ENCODE results near the gene FAM240A. TPM values are rescaled to one million over a fixed set of nuclear protein-coding genes. Genes with fewer than 3 reads are reported as not detected.

The FAM240A gene
- total and polyA plus RNA-seq, 2 experiments from 2014 or later: 0.18 TPM; not detected in 1

- ATAC-seq (no peak; the same call in 2 of the 3 replicates), DNase-seq (ENCODE audit: low spot score) (no peak)
- H3K4me3 ChIP-seq: no peak overlapping the region
- H3K4me2 ChIP-seq: no peak overlapping the region
- H3F3A ChIP-seq (replicated peaks; ENCODE audit: low read depth): peaks cover 68% of the 10 kb centered on the region
- H3K9me2 ChIP-seq (ENCODE audit: insufficient read depth): no peaks in the 10 kb centered on the region
- peaks cover 21% of the 10 kb centered on the region; the same call in 1 of the 2 replicates for H4K20me1 ChIP-seq (replicated peaks; ENCODE audit: insufficient read depth)
- peak overlapping the region; percentile 58 for H3K27ac ChIP-seq (ENCODE audit: low read depth)
- Mint-ChIP-seq H3K36me3 (ENCODE audit: low read depth) (peaks cover 100% of the 10 kb centered on the region), H3K4me1 (peaks cover 47% of the 10 kb centered on the region), H3K27me3 (ENCODE audit: insufficient read depth, low read depth, poor library complexity) (peaks cover 44% of the 10 kb centered on the region), H3K27ac (no peak overlapping the region), H3K9me3 (peaks cover 77% of the 10 kb centered on the region), H3K4me3 (no peak overlapping the region)
- peaks cover 32% of the 10 kb centered on the region for H3K4me1 ChIP-seq (ENCODE audit: insufficient read depth)
- TF ChIP-seq POLR2AphosphoS5 (IDR thresholded peaks at IDR 0.05; ENCODE audit: low read depth) (peak; percentile 42), EZH2 (IDR thresholded peaks at IDR 0.05; ENCODE audit: low read depth, unreplicated experiment) (no peak), JUNB (IDR thresholded peaks at IDR 0.05; ENCODE audit: unreplicated experiment) (no peak)
- TF ChIP-seq, protein P1, sequence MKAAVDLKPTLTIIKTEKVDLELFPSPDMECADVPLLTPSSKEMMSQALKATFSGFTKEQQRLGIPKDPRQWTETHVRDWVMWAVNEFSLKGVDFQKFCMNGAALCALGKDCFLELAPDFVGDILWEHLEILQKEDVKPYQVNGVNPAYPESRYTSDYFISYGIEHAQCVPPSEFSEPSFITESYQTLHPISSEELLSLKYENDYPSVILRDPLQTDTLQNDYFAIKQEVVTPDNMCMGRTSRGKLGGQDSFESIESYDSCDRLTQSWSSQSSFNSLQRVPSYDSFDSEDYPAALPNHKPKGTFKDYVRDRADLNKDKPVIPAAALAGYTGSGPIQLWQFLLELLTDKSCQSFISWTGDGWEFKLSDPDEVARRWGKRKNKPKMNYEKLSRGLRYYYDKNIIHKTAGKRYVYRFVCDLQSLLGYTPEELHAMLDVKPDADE (IDR thresholded peaks at IDR 0.05): 0 out of 2 replicates have a peak, but pooled peaks have one; percentile 14
- no peak overlapping the region for H2AFZ ChIP-seq
- H3K27me3 ChIP-seq (ENCODE audit: insufficient read depth): no peaks in the 10 kb centered on the region
- H3K36me3 ChIP-seq (ENCODE audit: insufficient read depth): peaks cover 76% of the 10 kb centered on the region
- H3K79me2 ChIP-seq (replicated peaks; ENCODE audit: insufficient read depth): peaks cover 19% of the 10 kb centered on the region
Measured at GRCh38 chr3:46584598-46585467, 27.5 kb upstream of the FAM240A start.

DNA sequence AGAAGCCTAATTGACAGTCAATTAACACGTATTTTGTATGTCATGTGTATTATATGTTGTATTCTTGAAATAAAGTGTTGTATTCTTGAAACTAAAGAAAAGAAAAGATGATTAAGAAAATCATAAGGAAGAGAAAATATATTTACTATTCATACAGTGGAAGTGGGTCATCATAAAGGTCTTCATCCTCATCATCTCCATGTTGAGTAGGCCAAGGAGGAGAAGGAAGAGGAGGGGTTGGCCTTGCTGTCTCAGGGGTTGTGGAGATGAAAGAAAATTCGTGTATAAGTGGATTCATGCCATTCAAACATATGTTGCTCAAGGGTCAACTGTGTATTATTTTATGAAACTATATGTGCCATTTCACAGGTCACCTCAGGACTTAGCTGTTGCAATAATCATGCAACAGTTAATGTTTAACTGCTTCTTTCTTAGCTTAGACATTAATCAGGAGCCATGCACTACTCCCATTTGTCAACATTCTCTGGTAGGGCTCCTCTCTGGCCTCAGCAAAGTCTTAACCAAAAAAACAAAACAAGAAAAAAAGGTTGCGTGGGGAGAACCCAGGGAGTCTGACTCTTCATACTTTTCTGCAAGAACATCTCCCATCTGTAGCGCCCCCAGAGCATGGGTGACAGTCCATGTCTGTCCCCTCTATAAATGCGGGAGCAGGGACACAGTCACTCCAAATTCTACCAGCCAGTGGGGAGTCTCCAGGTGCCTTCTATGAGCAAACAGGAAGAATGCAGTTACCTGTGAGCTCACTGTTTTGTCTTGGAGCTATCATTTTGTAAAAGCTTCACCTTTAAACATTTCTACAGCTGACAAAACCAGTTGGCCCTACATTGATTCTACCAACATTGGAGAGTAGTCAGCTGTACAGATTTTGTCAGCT is 26.3 kb upstream of the FAM240A start:
- H3K4me1 ChIP-seq (ENCODE audit: insufficient read depth): peaks cover 20% of the 10 kb centered on the region
- Mint-ChIP-seq H3K36me3 (ENCODE audit: low read depth) (peaks cover 100% of the 10 kb centered on the region), H3K27me3 (ENCODE audit: insufficient read depth, low read depth, poor library complexity) (peaks cover 44% of the 10 kb centered on the region)
- TF ChIP-seq STAT1 (IDR thresholded peaks at IDR 0.05; ENCODE audit: unreplicated experiment) (no peak), NANOG (IDR thresholded peaks at IDR 0.05; ENCODE audit: borderline replicate concordance) (no peak), POLR2AphosphoS5 (IDR thresholded peaks at IDR 0.05; ENCODE audit: low read depth) (peak; percentile 44), EZH2phosphoT487 (IDR thresholded peaks at IDR 0.05; ENCODE audit: unreplicated experiment) (no peak), ZNF114 (CRISPR knock-in tag; IDR thresholded peaks at IDR 0.05) (no peak), ZNF331 (CRISPR knock-in tag; IDR thresholded peaks at IDR 0.05; ENCODE audit: low read depth) (no peak)
- TF ChIP-seq, protein P2, sequence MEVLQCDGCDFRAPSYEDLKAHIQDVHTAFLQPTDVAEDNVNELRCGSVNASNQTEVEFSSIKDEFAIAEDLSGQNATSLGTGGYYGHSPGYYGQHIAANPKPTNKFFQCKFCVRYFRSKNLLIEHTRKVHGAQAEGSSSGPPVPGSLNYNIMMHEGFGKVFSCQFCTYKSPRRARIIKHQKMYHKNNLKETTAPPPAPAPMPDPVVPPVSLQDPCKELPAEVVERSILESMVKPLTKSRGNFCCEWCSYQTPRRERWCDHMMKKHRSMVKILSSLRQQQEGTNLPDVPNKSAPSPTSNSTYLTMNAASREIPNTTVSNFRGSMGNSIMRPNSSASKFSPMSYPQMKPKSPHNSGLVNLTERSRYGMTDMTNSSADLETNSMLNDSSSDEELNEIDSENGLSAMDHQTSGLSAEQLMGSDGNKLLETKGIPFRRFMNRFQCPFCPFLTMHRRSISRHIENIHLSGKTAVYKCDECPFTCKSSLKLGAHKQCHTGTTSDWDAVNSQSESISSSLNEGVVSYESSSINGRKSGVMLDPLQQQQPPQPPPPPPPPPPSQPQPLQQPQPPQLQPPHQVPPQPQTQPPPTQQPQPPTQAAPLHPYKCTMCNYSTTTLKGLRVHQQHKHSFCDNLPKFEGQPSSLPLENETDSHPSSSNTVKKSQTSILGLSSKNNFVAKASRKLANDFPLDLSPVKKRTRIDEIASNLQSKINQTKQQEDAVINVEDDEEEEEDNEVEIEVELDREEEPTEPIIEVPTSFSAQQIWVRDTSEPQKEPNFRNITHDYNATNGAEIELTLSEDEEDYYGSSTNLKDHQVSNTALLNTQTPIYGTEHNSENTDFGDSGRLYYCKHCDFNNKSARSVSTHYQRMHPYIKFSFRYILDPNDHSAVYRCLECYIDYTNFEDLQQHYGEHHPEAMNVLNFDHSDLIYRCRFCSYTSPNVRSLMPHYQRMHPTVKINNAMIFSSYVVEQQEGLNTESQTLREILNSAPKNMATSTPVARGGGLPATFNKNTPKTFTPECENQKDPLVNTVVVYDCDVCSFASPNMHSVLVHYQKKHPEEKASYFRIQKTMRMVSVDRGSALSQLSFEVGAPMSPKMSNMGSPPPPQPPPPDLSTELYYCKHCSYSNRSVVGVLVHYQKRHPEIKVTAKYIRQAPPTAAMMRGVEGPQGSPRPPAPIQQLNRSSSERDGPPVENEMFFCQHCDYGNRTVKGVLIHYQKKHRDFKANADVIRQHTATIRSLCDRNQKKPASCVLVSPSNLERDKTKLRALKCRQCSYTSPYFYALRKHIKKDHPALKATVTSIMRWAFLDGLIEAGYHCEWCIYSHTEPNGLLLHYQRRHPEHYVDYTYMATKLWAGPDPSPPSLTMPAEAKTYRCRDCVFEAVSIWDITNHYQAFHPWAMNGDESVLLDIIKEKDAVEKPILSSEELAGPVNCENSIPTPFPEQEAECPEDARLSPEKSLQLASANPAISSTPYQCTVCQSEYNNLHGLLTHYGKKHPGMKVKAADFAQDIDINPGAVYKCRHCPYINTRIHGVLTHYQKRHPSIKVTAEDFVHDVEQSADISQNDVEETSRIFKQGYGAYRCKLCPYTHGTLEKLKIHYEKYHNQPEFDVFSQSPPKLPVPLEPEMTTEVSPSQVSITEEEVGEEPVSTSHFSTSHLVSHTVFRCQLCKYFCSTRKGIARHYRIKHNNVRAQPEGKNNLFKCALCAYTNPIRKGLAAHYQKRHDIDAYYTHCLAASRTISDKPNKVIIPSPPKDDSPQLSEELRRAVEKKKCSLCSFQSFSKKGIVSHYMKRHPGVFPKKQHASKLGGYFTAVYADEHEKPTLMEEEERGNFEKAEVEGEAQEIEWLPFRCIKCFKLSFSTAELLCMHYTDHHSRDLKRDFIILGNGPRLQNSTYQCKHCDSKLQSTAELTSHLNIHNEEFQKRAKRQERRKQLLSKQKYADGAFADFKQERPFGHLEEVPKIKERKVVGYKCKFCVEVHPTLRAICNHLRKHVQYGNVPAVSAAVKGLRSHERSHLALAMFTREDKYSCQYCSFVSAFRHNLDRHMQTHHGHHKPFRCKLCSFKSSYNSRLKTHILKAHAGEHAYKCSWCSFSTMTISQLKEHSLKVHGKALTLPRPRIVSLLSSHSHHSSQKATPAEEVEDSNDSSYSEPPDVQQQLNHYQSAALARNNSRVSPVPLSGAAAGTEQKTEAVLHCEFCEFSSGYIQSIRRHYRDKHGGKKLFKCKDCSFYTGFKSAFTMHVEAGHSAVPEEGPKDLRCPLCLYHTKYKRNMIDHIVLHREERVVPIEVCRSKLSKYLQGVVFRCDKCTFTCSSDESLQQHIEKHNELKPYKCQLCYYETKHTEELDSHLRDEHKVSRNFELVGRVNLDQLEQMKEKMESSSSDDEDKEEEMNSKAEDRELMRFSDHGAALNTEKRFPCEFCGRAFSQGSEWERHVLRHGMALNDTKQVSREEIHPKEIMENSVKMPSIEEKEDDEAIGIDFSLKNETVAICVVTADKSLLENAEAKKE (CRISPR knock-in tag; IDR thresholded peaks at IDR 0.05): peak; percentile 54; the same call in 1 of the 2 replicates

More for the DNA sequence above, 26.3 kb upstream of the FAM240A start:
- H3K4me1 Mint-ChIP-seq: peaks cover 35% of the 10 kb centered on the region
- H3F3A ChIP-seq (replicated peaks; ENCODE audit: low read depth): peaks cover 56% of the 10 kb centered on the region
- peak overlapping the region; percentile 58 for H3K27ac ChIP-seq (ENCODE audit: low read depth)
- H3K27ac Mint-ChIP-seq: peak overlapping the region; percentile 87; the same call in 1 of the 2 replicates
- H4K20me1 ChIP-seq (replicated peaks; ENCODE audit: insufficient read depth): peaks cover 11% of the 10 kb centered on the region; the same call in 1 of the 2 replicates
- H2AFZ ChIP-seq: no peak overlapping the region
- peaks cover 68% of the 10 kb centered on the region for H3K36me3 ChIP-seq (ENCODE audit: insufficient read depth)
- DNase-seq (ENCODE audit: low spot score) (no peak), ATAC-seq (peak; percentile 56)
- peaks cover 89% of the 10 kb centered on the region for H3K9me3 Mint-ChIP-seq
- H3K9me2 ChIP-seq (ENCODE audit: insufficient read depth): no peaks in the 10 kb centered on the region
- H3K4me3 ChIP-seq: no peak overlapping the region
- no peaks in the 10 kb centered on the region for H3K27me3 ChIP-seq (ENCODE audit: insufficient read depth)
- no peak overlapping the region for H3K4me2 ChIP-seq
- peaks cover 7% of the 10 kb centered on the region for H3K79me2 ChIP-seq (replicated peaks; ENCODE audit: insufficient read depth)
- no peak overlapping the region; the same call in 2 of the 3 replicates for H3K4me3 Mint-ChIP-seq

Data from GM23338 (cell line).